ENCODE measurements around the gene ZNF423.

Gene ZNF423

DNA sequence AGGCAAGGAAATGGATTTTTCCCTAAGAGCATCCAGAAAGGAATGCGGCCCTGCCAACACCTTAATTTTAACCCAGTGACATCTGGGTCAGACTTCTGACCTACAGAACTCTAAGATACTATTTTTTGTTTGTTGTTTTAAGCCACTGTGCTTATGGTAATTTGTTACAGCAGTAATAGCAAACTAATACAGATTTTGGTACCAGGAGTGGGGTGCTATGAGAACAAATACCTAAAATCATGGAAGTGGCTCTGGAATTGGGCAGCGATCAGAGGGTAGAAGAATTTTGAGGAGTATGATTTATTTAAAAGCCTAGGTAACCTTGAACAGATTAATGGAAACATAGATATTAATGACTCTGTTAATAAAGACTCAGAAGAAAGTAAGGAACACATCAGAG is 208.2 kb downstream of the ZNF423 start:
- no peak overlapping the region for H3K27ac ChIP-seq
- TF ChIP-seq, protein P1, sequence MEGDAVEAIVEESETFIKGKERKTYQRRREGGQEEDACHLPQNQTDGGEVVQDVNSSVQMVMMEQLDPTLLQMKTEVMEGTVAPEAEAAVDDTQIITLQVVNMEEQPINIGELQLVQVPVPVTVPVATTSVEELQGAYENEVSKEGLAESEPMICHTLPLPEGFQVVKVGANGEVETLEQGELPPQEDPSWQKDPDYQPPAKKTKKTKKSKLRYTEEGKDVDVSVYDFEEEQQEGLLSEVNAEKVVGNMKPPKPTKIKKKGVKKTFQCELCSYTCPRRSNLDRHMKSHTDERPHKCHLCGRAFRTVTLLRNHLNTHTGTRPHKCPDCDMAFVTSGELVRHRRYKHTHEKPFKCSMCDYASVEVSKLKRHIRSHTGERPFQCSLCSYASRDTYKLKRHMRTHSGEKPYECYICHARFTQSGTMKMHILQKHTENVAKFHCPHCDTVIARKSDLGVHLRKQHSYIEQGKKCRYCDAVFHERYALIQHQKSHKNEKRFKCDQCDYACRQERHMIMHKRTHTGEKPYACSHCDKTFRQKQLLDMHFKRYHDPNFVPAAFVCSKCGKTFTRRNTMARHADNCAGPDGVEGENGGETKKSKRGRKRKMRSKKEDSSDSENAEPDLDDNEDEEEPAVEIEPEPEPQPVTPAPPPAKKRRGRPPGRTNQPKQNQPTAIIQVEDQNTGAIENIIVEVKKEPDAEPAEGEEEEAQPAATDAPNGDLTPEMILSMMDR (IDR thresholded peaks at IDR 0.05; ENCODE audit: low read depth, low read length): no peak
- H3K36me3 ChIP-seq: no peaks in the 10 kb centered on the region
- H3K9me3 ChIP-seq (ENCODE audit: severe bottlenecking): peaks cover 6% of the 10 kb centered on the region
- DNase-seq: no peak
- no peak overlapping the region for H3K4me3 ChIP-seq (ENCODE audit: low read depth, low read length)
- no peaks in the 10 kb centered on the region for H3K27me3 ChIP-seq (ENCODE audit: insufficient read depth, low read depth, severe bottlenecking)

DNA sequence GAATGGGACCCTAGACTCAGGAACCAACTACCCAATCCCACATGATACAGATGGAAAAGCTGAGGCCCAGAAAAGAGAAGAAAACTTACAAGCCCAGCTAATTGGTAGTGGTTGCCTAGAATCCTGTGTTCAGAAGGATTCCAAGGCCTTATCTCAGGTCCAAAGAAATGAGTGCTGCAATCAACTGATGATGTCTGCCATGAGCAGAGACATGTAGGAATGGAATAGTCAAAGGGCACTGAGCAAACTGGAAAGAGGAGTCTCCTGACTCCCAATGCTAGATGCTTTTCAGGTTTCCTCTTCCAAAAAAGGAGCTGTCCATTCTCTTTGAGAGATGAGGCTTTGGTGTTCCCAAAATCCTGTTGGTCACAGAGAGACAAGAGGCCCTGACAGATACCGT is 210.6 kb downstream of the ZNF423 start:
- no peaks in the 10 kb centered on the region for H3K36me3 ChIP-seq
- H3K9me3 ChIP-seq (ENCODE audit: severe bottlenecking): peaks cover 6% of the 10 kb centered on the region
- no peak for DNase-seq
- TF ChIP-seq, protein P1 (IDR thresholded peaks at IDR 0.05; ENCODE audit: low read depth, low read length): no peak
- H3K27me3 ChIP-seq (ENCODE audit: insufficient read depth, low read depth, severe bottlenecking): no peaks in the 10 kb centered on the region
- H3K4me3 ChIP-seq (ENCODE audit: low read depth, low read length): no peak overlapping the region
- H3K27ac ChIP-seq: no peak overlapping the region

DNA sequence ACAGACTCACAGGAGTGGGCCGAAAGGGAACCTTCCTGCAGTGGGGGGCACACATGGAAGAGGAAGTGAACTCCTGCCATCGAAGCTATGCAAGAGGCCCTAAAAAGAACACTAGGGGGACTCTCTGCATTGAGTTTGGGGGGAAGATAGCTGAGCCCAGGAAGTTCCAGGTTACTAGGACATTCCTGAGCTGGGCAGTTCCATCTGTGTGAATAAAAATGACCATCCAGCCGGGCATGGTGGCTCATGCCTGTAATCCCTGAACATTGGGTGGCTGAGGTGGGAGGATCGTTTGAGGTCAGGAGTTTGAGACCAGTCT is 211.8 kb downstream of the ZNF423 start:
- Histone ChIP-seq H3K36me3 (no peaks in the 10 kb centered on the region), H3K9me3 (ENCODE audit: severe bottlenecking) (peaks cover 6% of the 10 kb centered on the region), H3K27ac (no peak overlapping the region), H3K27me3 (ENCODE audit: insufficient read depth, low read depth, severe bottlenecking) (no peaks in the 10 kb centered on the region), H3K4me3 (ENCODE audit: low read depth, low read length) (no peak overlapping the region)
- TF ChIP-seq, protein P1 (IDR thresholded peaks at IDR 0.05; ENCODE audit: low read depth, low read length): peak; percentile 37; the same call in 1 of the 2 replicates
- DNase-seq: peak; percentile 14

DNA sequence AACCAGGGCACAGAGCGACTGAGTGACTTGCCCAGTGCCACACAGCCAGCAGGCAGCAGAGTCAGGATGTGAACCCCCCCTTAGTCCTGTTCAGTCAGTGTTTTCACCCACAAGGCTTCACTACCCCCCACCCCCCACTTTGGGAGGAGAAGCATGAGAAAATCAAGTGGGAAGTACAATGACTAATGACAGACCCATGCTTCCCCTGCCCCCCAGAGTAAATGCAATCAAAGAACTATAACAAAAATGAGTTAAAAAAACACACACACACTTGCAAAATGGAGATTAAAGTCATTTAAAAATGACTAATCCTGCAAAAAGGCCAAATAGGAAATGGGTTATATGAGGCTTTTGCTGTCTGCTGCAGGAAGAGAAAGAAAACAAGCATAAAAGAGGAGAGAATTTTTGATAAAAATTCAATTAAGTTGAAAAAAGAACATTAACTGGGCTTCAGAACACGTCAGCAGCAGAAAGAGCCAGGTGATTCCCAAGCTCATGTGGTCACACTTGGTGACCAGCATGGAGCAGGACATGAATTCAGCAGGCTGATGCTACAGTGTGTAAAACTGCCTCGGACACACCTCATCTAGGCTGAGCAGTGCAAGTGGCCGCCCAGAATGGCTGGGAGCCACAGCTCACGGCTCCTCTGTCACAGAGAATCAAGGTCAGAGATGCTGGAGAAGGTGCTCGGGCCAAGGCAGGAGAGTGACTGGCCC is 212.3 kb downstream of the ZNF423 start:
- Histone ChIP-seq H3K36me3 (no peaks in the 10 kb centered on the region), H3K27me3 (ENCODE audit: insufficient read depth, low read depth, severe bottlenecking) (no peaks in the 10 kb centered on the region), H3K9me3 (ENCODE audit: severe bottlenecking) (peaks cover 6% of the 10 kb centered on the region), H3K4me3 (ENCODE audit: low read depth, low read length) (no peak overlapping the region), H3K27ac (no peak overlapping the region)
- DNase-seq: no peak
- TF ChIP-seq, protein P1 (IDR thresholded peaks at IDR 0.05; ENCODE audit: low read depth, low read length): no peak

DNA sequence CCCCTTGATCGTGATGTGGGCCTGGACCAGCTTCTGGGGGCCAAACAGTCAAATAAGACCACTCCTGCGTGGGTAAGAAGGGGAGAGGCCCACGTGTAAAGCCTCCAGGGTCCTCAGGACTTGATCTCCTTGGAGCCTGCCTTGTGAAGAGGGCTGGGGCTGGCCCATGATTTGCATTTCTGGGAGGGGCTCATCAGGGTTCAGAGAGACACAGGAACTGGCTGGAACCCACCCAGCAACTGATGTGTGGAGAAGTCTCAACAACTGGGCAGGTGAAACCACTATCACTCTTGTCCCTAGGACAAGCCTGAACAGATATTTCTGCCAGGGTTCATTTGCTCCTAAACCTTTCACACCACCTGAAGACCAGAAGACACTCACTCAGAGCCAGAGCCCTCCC is 214.7 kb downstream of the ZNF423 start:
- Histone ChIP-seq H3K4me3 (ENCODE audit: low read depth, low read length) (no peak overlapping the region), H3K36me3 (no peaks in the 10 kb centered on the region), H3K27ac (no peak overlapping the region), H3K9me3 (ENCODE audit: severe bottlenecking) (peaks cover 2% of the 10 kb centered on the region), H3K27me3 (ENCODE audit: insufficient read depth, low read depth, severe bottlenecking) (no peaks in the 10 kb centered on the region)
- DNase-seq: no peak
- TF ChIP-seq, protein P1 (IDR thresholded peaks at IDR 0.05; ENCODE audit: low read depth, low read length): no peak

DNA sequence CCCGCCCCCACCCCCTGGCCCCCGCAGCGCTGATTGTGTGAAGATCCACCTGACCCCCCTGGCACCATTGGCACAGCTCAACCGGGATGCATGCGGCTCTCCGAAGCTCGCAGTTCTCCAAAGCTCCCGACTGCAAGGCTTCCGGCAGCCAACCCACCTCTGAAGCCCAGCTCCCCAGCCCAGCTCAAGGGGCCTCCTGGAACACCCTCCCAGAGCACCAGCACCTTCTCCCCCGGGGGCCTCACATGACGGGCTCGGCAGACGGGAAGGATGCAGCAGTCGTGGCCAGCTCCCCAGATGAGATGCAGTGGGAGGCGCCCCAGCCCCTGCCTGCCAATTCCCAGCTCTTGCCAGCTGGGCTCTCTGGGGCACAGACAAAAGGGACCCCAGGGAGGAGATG is 215.3 kb downstream of the ZNF423 start:
- TF ChIP-seq, protein P1 (IDR thresholded peaks at IDR 0.05; ENCODE audit: low read depth, low read length): no peak
- Histone ChIP-seq H3K9me3 (ENCODE audit: severe bottlenecking) (peaks cover 2% of the 10 kb centered on the region), H3K4me3 (ENCODE audit: low read depth, low read length) (no peak overlapping the region), H3K27me3 (ENCODE audit: insufficient read depth, low read depth, severe bottlenecking) (no peaks in the 10 kb centered on the region), H3K27ac (no peak overlapping the region), H3K36me3 (no peaks in the 10 kb centered on the region)
- no peak for DNase-seq
